Measurements from ENCODE around the gene ABCF1. TPM values are rescaled to one million over a fixed set of nuclear protein-coding genes. Genes with fewer than 3 reads are reported as not detected.

Gene ABCF1
- total RNA-seq, 1 experiment from 2014 or later: 53.3 TPM

DNA sequence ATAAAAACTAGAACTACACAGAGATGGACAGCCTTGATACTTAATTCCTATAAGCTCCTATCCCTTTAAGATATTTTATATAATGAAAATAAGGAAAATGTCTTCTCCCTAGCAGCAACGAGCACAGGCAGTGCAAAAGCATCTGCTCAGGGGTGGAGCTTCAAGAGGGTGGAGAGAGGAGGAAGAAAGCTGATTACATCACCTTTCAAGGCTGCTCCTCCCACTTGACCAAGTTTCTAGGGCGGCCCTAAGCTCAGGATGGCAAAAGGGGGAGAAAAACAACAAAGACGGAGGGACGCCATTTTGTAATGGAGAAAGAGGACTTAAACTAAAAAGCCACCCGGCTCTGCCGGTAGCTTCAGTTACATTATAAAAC lies 43.6 kb downstream of the ABCF1 start:
- Histone ChIP-seq H3K4me2 (ENCODE audit: low read length) (peak overlapping the region; percentile 87), H2AFZ (ENCODE audit: low read depth, low read length, poor library complexity, severe bottlenecking) (no peak overlapping the region), H3K9me3 (ENCODE audit: control insufficient read depth in 1 of 2, insufficient read depth in 1 of 2, low read depth in 1 of 2, low read length in 2 of 2) (no peaks in the 10 kb centered on the region), H3K36me3 (ENCODE audit: control insufficient read depth in 1 of 2, insufficient read depth in 2 of 2, low read length in 2 of 2) (peaks cover 13 to 36% of the 10 kb centered on the region in 2 experiments), H3K9me2 (ENCODE audit: insufficient read depth) (no peaks in the 10 kb centered on the region), H3K4me3 (replicated peaks in 1 of 2; ENCODE audit: low read depth in 1 of 2, low read length in 2 of 2) (peak overlapping the region; percentile 92 to 94), H3K27me3 (ENCODE audit: insufficient read depth, low read length) (no peaks in the 10 kb centered on the region), H3K79me2 (ENCODE audit: insufficient read depth, low read length) (peaks cover 79% of the 10 kb centered on the region), H3K27ac (ENCODE audit: low read depth, low read length) (peak overlapping the region; percentile 87), H3K9ac (ENCODE audit: low read length) (peak overlapping the region; percentile 98), H4K20me1 (ENCODE audit: insufficient read depth) (no peaks in the 10 kb centered on the region; the same call in 1 of the 2 replicates), H3K4me1 (ENCODE audit: control insufficient read depth in 1 of 2, insufficient read depth in 2 of 2, low read length in 2 of 2) (peaks cover 13 to 40% of the 10 kb centered on the region in 2 experiments)
- DNase-seq (ENCODE audit: low read depth, low spot score) (peak; percentile 93), ATAC-seq (peak; percentile 61)
- BruUV-seq (replicated peaks): no TSS peak
- intact Hi-C loops (cut with micrococcal nuclease): loop anchor here (5.0 to 10.0 kb wide), 2 partner anchors 133 to 200 kb away; no protein-coding TSS in a partner anchor
- ChIA-PET POLR2A (interaction anchor here (0.7 to 3.5 kb wide), 23 partner anchors 10 to 473 kb away, joined by 3 to 17 read pairs (median 6); partner anchors contain the start of genes ABCF1, ATAT1, GNL1 and MDC1), CTCF (interaction anchor here (1.3 to 3.6 kb wide), 3 partner anchors 58 to 132 kb away, joined by 4 to 26 read pairs (median 5); partner anchors contain the start of gene DHX16), RAD21 (ENCODE audit: low non-redundant PET in 1 of 2, low total read pairs in 2 of 2, uncharacterized antibody in 2 of 2, unreplicated experiment in 2 of 2) (interaction anchor here (0.5 to 0.7 kb wide), 2 partner anchors 18 to 19 kb away, joined by 3 to 4 read pairs; no protein-coding TSS in a partner anchor)
- TF ChIP-seq ZNF274 (IDR thresholded peaks at IDR 0.05; ENCODE audit: low read depth, low read length): no peak
- no peak for TF ChIP-seq CEBPB (IDR thresholded peaks at IDR 0.05; ENCODE audit: low read depth)
- TF ChIP-seq POLR2A (IDR thresholded peaks at IDR 0.05; ENCODE audit: borderline replicate concordance, extremely low read depth, insufficient read depth, insufficient read length): peak; percentile 16
- TF ChIP-seq FOSL1 (IDR thresholded peaks at IDR 0.05; ENCODE audit: low read depth): no peak
- no peak for TF ChIP-seq SP1 (IDR thresholded peaks at IDR 0.05; ENCODE audit: low read depth)
- TF ChIP-seq, protein P1, sequence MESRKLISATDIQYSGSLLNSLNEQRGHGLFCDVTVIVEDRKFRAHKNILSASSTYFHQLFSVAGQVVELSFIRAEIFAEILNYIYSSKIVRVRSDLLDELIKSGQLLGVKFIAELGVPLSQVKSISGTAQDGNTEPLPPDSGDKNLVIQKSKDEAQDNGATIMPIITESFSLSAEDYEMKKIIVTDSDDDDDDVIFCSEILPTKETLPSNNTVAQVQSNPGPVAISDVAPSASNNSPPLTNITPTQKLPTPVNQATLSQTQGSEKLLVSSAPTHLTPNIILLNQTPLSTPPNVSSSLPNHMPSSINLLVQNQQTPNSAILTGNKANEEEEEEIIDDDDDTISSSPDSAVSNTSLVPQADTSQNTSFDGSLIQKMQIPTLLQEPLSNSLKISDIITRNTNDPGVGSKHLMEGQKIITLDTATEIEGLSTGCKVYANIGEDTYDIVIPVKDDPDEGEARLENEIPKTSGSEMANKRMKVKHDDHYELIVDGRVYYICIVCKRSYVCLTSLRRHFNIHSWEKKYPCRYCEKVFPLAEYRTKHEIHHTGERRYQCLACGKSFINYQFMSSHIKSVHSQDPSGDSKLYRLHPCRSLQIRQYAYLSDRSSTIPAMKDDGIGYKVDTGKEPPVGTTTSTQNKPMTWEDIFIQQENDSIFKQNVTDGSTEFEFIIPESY (IDR thresholded peaks at IDR 0.05; ENCODE audit: extremely low read depth, insufficient replicate concordance, low read length): no peak
- TF ChIP-seq EZH2phosphoT487 (IDR thresholded peaks at IDR 0.05; ENCODE audit: borderline replicate concordance): no peak
- peak; percentile 92 for TF ChIP-seq YY1 (IDR thresholded peaks at IDR 0.05; ENCODE audit: extremely low read depth, insufficient replicate concordance, low read depth, low read length)
- TF ChIP-seq SIN3A (IDR thresholded peaks at IDR 0.05; ENCODE audit: low read depth): no peak

Measured in HCT116 (cell line).